GM19455 (cell line): ENCODE measurements around the gene PTX4.
A peak's percentile ranks its signal among the peaks of the same experiment; 100 is the strongest.
"Not testable (repeated sequence)": the region's sequence is repeated elsewhere in the genome, so short reads cannot be mapped to it uniquely, and the experiment has no call there.

Experiments
- ATAC-seq: cut with Tn5 transposase; IDR thresholded peaks from one replicate; pipeline ENCODE4 v1.9.1; 2021; ENCODE audit not compliant: unreplicated experiment

PTX4 gene

DNA sequence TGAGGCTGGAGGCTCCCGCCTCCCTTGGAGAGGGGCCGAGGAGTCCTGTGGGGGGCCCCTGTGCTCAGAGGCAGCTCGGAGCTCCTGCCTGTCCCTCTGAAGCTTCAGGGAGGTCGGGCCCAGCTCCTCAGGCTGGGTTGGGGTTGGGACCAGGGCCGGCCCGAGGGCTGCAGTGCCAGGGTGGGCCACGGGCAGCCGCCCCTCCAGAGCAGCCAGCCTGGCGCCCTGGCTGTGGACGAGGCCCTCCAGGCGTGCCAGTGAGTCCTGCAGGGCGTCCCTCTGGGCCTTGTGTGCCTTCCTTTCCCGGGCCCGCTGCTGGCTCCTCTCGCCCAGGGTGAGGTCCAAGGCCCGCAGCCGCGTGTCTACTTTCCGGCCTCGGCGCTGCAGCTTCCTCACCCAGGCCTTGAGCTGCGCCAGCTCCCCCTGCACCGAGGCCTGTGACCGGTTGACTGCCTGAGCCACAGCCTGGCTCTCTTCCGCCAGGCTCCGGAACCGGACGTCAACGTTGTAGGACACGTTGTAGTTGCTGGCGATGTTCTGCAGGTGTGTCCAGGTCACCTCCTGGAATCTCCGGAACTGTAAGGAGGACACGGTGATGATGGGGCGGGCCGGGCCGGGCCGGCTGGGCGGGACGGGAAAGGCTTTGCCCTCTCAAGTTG lies 1.2 kb downstream of the PTX4 start:
- ATAC-seq: no peak

DNA sequence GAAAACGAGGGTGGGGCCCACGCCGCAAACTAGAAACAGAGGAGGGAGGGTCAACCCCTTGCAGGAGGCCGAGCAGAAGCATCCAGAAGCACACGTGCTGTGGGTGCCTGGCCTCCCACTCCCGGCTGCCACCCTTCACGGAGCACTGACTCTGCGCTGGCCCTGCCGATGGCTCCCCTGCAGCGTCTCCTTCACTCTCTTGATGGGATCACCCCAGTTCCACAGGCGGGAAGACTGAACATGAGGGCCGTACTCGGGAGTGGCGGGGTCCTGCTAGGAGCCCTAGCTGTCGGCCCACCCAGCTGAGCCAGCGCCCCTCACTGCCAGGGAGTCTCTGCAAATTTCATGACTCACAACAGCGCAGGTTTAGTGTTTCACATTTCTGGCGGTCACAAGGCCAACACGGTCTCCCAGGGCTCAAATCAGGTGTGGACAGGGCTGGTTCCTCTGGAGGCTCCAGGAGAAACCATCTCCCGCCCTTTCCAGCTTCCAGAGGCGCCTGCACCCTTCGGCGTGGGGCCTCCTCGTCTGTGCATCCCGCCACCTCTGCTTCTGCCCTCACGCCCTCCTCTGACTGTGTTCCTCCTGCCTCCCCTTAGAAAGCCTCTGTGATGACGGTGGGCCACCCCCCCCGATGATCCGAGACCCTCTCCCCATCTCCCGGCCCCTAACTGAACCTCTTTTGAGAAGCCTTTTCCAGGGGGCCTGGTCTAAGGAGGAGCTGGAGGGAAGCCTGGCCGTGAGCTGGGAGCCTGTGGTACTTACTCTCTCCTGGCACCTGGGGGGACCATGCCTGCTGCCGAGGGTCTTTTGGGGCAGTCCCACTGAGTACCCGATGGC lies 2.0 kb downstream of the PTX4 start:
- no peak for ATAC-seq

DNA sequence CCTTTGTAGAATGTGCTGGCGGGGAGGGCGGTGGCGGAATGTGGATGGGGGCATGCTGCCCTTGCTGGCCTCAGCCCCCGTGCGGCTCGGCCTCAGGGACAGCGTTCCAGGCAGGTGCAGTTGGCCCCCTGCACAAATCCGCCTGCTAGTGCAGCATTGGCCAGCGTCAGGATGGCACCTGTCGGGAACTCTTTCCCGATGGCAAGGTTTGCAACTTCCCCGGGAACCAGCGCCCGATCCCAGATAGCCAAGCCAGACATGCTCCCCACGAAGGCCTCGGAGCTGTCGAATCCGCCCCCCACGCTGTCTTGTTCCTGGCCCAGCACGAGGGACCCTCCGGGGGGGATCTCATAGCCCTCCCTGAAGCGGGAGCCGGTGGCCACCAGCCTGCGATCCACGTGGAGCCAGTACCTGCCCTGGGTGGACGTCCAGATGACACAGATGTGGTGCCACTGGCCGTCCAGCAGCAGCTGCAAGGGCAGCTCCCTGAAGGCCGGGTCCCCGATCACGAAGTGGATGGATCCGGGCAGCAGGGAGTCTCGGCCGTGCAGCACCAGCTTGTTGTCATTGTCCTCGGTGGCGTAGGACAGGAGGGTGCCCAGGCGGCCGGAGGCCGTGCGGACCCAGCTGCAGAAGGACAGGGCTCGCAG lies 2.8 kb downstream of the PTX4 start:
- ATAC-seq: no peak

DNA sequence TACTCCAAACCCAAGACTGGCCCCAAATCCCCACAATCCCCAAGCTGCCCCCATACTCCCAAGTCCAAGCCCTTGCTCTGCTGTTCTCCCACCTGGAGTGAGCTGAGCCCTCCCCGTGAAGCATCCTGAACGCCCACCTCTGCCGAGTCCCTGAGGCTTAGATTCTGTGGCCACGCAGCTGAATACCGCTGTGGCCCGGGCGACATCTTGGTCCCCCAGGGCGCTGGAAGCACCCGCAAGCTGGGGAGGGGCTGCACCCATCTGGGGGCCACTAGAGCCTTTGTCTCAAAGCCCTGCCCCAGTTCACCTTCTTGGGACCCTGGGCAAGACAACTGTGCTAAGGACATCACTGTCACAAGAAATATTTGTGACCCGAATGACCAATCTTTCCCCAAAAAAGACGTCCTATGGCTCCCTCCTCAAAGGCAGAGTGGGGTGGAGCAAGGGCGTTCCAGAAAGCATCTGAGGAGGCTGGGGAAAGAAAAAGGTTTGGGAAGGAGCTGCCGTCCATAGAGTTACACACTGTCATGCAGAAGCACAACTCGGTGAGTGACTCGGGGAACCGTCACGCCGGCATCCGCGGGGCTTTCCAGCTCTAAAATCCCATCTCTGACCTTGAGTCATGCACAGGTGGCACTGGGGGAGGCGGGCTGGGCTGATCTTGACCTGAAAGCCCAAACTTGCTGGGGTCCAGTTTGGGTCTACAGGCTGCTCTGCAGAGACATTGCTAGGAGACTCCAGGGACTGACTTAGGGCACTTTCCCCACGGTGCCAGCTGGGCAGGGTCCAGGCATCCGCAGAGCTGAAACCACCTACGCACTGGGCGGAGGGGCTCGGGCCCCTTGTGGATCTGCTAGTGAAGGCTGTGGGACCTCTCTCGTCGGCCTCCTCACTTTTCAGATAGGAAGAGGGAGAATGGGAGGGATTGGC lies 6.6 kb downstream of the PTX4 start:
- no peak for ATAC-seq

DNA sequence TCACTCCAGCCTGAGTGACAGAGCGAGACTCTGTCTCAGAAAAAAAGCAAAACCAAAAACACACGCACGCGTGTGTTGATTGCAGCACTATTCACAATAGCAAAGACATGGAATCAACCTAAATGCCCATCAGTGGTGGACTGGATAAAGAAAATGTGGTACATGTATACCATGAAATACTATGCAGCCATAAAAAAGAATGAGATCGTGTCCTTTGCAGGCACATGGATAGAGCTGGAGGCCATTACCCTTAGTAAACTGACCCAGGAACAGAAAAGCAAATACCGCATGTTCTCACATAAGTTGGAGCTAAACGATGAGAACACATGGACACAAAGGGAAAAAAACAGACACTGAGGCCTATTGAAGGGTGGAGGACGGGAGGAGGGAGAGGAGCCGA lies 9.8 kb downstream of the PTX4 start:
- not testable (repeated sequence) for ATAC-seq

DNA sequence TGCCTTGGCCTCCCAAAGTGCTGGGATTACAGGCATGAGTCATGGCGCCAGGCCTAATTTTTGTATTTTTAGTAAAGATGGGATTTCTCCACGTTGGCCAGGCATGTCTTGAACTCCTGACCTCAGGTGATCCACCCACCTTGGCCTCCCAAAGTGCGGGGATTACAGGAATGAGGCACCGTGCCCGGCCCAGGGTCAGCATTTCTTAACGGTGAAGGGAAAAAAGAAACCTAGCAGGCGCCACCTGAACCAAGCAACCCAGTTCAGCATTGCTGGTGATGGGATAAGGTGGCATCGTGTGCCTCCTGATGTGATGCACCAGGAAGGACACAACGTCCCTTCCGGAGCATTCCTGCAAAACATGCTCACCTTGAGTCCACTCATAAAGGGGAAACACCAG lies 11.7 kb downstream of the PTX4 start:
- ATAC-seq: no peak

DNA sequence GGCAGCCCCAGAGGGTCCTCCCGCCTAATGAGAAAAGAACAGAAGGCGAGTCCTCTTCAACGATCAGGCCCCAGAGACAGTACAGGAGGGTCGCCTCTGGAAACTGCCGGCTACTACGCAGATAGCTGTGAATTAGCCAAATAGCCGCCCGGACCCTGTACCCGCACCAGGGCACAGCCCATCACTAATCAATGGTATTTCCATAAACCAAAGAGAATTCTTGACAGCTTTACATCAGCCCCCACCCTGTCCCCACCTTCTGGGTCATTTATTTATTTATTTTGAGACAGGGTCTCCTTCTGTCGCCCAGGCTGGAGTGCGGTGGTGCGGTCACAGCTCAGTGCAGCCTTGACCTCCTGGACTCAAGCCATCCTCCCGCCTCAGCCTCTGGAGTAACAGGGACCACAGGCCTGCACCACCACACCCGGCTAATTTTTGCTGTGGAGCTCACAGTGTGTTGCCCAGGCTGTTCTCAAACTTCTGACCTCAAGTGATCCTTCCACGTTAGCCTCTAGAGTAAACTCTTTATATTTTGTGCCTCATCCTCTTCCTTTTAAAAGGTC lies 13.1 kb downstream of the PTX4 start:
- no peak for ATAC-seq

DNA sequence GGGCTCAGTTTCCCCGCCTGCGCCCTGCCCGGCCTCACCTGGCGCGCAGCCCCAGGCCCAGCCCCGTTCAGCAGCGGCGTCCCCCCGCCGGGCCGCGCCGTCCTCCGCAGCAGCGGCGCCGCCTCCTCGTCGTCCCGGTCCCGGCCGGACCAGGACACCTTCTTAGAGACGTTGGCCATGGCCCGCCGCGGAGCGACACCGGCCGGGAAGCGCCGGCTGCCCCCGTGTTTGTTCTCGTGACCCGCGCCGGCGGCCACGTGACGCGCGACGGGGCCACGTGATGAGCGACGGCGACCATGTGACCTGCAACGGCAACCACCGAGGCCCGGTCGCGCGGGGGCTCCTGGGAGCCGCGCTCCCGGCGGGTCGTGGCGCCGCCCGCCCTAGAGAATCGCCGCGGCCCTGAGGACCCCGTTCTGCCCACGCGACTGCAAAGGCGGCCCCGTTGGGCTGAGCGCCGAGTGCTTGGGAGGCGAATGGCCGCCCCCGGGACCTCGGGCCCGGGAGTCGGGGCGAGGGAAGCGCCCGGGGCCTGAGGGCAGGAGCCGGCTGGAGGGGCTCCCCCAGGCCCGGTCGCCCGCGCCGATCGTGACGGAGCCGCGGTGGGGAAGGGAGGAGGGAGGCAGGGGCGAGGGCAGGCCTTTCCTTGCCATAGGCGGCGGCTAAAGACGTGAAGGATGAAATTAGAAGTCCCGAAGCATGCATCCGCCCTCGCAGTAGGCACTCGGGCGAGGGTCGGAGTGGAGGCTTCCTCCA lies 13.8 kb downstream of the PTX4 start, which contains the start of gene CLCN7:
Gene CLCN7, minus strand, starts transcription at position 233 of the 756 bp plus-strand sequence. Its CDS starts 54 bp downstream, at position 179.
- ATAC-seq: peak; percentile 83

DNA sequence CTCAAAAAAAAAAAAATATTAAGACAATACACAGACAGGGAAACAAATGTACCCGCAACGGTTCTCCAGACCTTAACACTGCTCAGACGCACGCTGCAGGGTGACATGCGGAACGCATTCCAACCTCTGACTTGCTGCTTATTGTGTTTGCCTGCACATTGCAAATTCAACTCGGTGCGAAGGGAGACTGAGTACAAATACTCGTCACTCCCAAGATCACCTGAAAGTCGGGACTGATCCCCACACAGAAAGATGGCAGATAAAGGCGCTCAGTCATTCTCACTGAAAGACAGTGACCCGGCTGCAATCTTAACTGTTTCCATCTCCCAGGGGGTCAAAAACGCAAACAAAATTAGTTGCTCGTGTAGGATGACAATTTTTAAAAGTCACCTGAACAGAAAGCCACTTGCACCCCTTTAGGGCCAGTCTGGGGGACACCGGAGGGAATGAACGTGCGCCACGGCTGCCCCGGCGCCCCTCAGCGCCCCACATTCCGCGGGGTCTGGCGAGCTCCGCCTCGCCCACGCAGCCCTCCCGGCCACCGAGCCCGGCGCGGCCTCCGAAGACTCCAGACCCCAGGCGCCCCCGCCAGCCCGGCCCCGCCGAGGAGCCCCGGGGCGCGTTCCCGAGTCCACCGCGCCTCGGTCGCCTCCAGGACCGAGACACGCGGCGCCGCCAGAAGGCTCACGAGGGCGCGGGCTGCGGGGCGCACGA lies 14.5 kb downstream of the PTX4 start:
- peak; percentile 32 for ATAC-seq

DNA sequence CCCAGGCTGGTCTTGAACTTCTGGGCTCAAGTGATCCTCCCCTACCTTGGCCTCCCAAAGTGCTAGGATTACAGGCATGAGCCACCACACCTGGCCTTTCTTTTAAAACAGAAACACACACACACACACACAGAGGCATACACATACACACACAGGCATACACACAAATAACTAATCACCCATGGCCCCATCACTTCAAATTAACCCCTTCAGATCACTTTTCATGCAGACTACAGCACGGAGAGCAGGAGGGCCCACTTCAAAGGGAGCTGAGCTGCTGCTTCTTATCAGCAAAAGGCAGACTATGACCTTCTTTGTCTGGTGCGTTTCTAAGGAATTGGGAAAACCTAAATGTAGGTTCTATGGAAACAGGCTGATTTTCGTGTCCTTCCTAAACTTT lies 15.8 kb downstream of the PTX4 start:
- no peak for ATAC-seq

DNA sequence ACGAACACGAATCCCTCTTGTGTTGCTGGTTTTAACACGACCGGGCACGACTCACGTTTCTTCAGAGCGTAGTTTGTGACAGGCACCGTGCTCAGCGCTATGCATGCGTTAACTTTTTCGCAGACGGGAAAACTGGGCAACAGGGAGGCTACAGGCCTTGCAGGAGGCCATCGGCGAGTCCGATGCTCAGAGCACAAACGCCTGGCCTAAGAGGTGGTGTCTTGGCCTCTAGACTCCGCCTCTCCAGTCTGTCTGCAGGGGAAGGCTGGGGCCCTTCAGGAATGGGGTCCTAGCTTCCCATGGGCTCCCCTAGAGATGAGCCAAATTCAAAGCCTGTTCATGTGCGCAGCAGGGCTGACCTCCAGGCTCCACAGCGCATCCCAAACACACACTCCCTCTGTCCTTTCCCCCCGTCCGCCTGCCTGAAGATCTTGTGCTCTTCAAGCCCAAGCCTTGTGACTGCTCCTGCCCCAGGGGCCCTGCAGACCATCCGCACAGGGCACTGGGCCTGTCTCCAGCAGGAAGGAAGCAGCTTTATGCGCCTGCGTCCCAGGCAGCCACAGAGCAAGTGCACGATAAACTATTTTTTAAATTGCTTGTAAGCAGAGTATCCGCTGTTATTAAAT lies 17.1 kb downstream of the PTX4 start:
- no peak for ATAC-seq

DNA sequence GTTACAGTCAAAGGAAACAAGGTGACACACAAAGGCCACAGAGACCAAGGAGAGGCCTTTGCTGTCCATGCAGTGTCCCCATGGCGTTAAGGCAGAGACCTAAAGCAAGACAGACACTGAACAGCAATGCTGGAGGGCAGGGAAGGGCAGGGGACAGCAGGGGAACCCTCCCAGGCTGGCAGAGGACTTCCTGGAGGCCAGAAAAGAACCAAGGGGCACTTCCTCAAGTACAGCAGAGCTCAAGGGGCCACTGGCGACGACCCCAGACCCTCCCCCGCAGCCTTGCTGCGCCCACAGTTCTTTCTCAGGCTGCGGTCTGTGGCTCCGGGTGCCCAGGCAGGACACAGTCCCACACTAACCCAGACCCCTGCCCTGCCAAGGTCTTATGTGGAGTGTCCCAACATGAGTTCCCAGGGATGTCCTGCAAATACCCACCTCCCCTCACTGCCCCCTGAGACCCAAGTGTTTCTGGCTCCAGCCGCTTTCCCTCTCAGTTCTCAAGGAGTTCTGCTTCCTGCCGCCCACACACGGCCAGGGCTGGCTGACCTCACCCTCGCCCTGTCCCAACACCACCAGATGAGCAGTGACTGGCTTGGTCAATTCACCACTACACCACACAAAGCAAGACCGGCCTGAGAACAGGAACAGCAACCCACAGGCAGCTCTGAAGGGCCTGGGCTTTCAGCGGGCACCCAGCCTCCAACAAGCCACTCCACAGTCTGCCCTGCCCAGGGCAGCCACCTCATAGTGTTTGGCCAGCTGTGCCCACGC lies 18.1 kb downstream of the PTX4 start:
- ATAC-seq: no peak

DNA sequence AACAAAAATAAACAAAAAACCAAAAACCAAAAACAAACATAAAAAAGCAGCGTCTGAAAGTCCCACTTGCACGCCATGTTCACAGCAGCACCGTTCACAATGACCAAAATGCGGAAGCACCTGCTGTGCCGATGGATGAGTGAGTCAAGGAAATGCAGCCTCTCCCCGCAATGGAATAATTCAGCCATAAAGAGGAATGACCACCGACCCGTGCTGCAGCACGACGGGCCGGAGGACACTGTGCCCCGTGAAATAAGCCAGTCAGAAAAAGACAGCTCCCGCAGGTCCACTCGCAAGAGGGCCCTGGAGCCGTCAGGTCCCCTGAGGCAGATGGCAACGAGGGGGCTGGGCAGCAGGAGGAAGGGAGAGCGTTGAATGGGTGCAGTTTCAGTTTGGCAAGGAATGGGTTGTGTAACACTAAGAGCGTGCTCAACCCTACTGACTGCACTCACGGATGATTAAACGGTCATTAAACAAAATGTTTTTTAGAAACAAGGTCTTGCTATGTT lies 19.0 kb downstream of the PTX4 start:
- ATAC-seq: no peak

DNA sequence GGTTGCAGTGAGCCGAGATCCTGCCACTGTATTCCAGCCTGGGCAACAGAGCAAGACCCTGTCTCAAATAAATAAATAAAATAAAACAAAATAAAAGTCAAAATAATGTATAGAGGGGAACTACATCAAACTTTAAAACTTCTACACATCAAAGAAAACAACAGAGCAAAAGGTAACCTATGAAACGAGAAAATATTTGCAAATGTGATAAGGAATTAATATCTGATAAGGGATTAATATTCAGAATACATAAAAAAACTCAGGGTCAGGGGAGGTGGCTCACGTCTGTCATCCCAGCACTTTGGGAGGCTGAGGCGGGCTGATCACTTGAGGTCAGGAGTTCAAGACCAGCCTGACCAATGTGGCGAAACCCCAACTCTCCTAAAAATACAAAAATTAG lies 19.6 kb downstream of the PTX4 start:
- ATAC-seq: not testable (repeated sequence)

DNA sequence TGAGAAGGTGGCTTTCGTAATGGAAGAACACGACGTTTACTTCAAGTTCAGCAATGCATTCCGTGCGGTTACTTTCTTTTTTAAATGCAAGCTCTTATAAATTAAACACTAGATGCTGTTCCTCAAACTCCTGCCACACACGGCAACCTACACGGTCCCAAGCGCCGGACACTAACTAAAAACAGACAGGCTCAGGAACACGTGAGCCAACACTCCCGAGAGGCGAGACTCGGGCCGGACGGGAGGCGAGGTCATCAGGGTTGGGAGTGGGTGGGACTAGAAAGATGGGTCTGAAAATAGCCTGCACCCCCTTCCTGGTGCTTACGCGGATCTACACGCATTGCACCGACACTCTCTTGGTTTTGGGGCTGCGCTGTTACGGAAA lies 20.3 kb downstream of the PTX4 start:
- no peak for ATAC-seq

DNA sequence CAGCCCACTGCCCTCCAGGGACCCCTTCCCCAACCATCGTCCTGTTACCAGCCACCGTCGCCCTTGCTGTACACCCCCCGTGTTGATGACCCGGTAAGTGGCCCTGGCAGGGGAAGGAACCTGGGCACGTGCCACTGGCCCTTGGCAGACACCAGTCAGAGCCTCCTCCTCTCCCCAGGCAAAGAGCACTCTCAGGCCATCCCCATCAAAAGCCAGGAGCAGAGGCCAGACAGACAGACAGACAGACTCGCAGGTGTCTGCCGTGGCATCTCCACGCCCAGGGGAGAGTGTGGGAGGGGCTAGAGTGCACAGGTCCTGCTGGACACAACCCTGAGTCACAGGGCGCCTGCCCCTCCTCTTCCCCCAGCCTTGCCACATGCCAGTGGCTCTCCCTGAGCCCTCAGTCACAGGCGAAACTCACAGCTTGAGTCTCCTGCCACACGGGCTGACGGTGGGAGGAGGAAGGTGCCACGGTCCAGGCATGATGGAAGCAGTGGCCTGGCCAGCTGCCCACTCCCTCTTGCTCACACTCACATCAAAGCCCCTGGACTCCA lies 21.7 kb downstream of the PTX4 start:
- ATAC-seq: no peak

DNA sequence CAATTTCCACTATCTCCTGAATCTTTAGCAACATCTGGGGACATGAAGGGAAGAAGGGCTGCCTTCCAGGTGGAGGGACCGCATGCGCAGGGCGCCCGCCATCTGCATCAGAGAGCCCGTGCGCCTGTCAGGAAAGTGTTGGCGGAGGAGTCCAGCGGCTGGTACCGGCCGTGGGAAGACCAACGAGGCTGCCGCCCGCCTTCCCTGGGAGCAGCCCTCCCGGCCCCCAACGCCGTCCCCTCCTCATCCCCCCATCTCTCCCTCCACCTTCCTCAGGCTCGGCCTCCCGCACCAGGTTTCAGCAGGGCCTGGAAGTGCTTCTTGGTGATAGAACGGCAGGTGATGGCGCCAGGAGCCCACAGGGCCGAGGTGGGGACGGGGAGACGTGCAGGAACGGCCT lies 22.7 kb downstream of the PTX4 start:
- ATAC-seq: no peak

DNA sequence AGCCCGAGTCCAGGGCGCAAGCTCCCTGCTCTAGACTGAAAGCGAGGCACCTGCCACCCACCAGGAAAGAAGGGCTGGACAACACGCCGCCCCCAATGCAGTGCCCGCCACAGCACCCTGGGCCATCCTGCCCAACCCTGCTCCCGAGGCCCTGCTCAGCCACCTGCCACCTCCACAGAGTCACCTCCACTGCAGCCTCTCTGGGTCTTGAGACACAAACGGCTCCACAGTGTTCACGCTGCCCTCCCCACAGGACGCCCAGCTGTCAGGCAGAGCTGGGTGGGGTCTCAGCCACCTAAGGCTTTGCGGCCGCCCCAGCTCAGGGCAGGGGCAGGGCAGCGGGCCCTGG lies 23.2 kb downstream of the PTX4 start:
- no peak for ATAC-seq
